HL-60 (cell line): ENCODE measurements around the gene REEP3.

Experiments used
- DNase-seq, 2 experiments: peaks; one replicate each; pipeline ENCODE4 v3.0.0-alpha.2; 2010 to 2020; ENCODE audit warnings: low read depth in 1 of 2, low spot score in 1 of 2
- H3K27ac ChIP-seq: fragments of 250-450 bp; sonication (Bioruptor Pico); replicated peaks from 2 replicates; pipeline ENCODE4 v1.5.1; 2020; ENCODE audit warnings: mild to moderate bottlenecking, moderate library complexity
- H3K27me3 ChIP-seq: fragments of 250-450 bp; sonication (Bioruptor Pico); 2 replicates; pipeline ENCODE4 v1.5.1; 2021; ENCODE audit warnings: mild to moderate bottlenecking, moderate library complexity; ENCODE audit not compliant: insufficient read depth, poor library complexity, severe bottlenecking
- H3K4me3 ChIP-seq: replicated peaks from 2 replicates; pipeline ENCODE4 v1.5.1; 2011; ENCODE audit warnings: mild to moderate bottlenecking, control low read depth, low read length; ENCODE audit not compliant: insufficient read depth
- CTCF ChIP-seq: IDR thresholded peaks from one replicate; pipeline ENCODE4 v1.5.1; 2011; ENCODE audit warnings: low read length, control low read depth, inconsistent platforms; ENCODE audit not compliant: insufficient read depth
- GABPA ChIP-seq: IDR thresholded peaks from 2 replicates; pipeline ENCODE4 v1.6.1; 2012; ENCODE audit warnings: low read depth
- POLR2AphosphoS5 ChIP-seq: IDR thresholded peaks from 2 replicates; pipeline ENCODE4 v1.6.1; 2012; ENCODE audit warnings: low read depth
- REST ChIP-seq: IDR thresholded peaks from 2 replicates; pipeline ENCODE4 v1.6.1; 2012; ENCODE audit warnings: low read depth; ENCODE audit not compliant: insufficient replicate concordance
- SPI1 ChIP-seq: IDR thresholded peaks from 2 replicates; pipeline ENCODE4 v1.6.1; 2012; ENCODE audit warnings: low read depth, mild to moderate bottlenecking, borderline replicate concordance

The REEP3 gene

GRCh38 chr10:63549810-63550209 is 28.6 kb downstream of the REEP3 start:
- Histone ChIP-seq H3K27me3 (no peaks in the 10 kb centered on the region), H3K27ac (no peak overlapping the region), H3K4me3 (no peak overlapping the region)
- no peak for TF ChIP-seq REST
- TF ChIP-seq SPI1, result no peak
- TF ChIP-seq CTCF, result no peak
- no peak for TF ChIP-seq POLR2AphosphoS5
- no peak for TF ChIP-seq GABPA
- DNase-seq, result no peak

- TF ChIP-seq SPI1 (no peak), CTCF (no peak), GABPA (no peak), POLR2AphosphoS5 (no peak), REST (no peak)
- H3K4me3 ChIP-seq, result no peak overlapping the region
- H3K27ac ChIP-seq, result no peak overlapping the region
- H3K27me3 ChIP-seq, result no peaks in the 10 kb centered on the region
- no peak for DNase-seq
Observed at GRCh38 chr10:63553031-63553430, 31.8 kb downstream of the REEP3 start.

- Histone ChIP-seq H3K27me3 (no peaks in the 10 kb centered on the region), H3K27ac (no peak overlapping the region), H3K4me3 (no peak overlapping the region)
- DNase-seq, result no peak
- no peak for TF ChIP-seq GABPA
- no peak for TF ChIP-seq CTCF
- no peak for TF ChIP-seq SPI1
- TF ChIP-seq REST, result no peak
- no peak for TF ChIP-seq POLR2AphosphoS5
Observed at GRCh38 chr10:63553473-63553872, 32.3 kb downstream of the REEP3 start.
